PFSK-1 (cell line): Measurements from ENCODE around the gene BRF1.

Experiments
- FOXP2 ChIP-seq: optimal IDR thresholded peaks from 2 replicates; pipeline ENCODE3; 2011; ENCODE audit warnings: borderline replicate concordance, control low read depth, inconsistent platforms; ENCODE audit not compliant: insufficient read depth; ENCODE audit errors: extremely low read length, extremely low read depth
- POLR2AphosphoS5 ChIP-seq: IDR thresholded peaks from 2 replicates; pipeline ENCODE4 v1.6.1; 2012; ENCODE audit warnings: low read depth, mild to moderate bottlenecking, control low read depth, low read length, moderate library complexity
- SIN3A ChIP-seq: IDR thresholded peaks from 2 replicates; pipeline ENCODE4 v1.6.1; 2012; ENCODE audit warnings: mild to moderate bottlenecking, low read length, moderate library complexity, borderline replicate concordance; ENCODE audit not compliant: insufficient read depth
- TAF1 ChIP-seq: IDR thresholded peaks from 2 replicates; pipeline ENCODE4 v1.6.1; 2012; ENCODE audit warnings: low read length, control low read depth, borderline replicate concordance; ENCODE audit not compliant: insufficient read depth
- TF ChIP-seq, protein P1 (sequence below), 2 experiments: IDR thresholded peaks; 2 replicates each; pipeline versions ENCODE4 v1.6.1 to v1.8.0; 2011 to 2012; ENCODE audit warnings: low read depth in 2 of 2, low read length in 2 of 2, control low read depth in 1 of 2, inconsistent platforms in 1 of 2, mild to moderate bottlenecking in 1 of 2, moderate library complexity in 1 of 2; ENCODE audit not compliant: insufficient read depth in 1 of 2

DNA sequence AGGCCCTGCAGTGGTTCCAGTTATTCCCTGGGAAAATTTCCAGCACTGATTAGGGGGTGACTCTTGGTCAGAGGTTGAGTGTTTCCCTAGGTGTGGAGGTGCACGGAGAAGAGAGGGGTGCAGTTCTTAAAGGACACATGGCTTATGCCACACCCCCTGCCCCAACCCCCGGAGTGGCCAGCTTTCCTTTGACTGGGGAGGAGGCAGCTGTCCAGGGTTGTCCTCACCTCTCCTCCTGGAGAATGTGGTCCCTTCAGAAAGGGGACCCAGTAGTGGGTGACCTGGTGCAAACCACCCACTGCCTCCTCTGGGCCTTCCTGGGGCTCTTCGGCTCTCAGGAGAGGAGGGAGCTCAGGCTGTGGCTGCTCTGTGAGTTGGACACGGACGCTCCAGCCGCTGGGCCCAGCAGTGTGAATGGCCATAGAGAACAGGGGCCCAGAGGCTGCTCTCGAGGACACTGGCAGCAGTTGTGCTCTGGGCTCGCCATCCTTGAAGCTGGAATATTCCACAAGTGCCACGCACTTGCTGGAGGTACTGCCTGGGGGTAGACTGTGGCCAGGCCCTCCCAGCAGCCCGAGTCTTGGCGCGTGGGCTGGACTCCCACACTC lies 27.4 kb upstream of the BRF1 start:
- no peak for TF ChIP-seq POLR2AphosphoS5
- no peak for TF ChIP-seq TAF1
- TF ChIP-seq, protein P1, sequence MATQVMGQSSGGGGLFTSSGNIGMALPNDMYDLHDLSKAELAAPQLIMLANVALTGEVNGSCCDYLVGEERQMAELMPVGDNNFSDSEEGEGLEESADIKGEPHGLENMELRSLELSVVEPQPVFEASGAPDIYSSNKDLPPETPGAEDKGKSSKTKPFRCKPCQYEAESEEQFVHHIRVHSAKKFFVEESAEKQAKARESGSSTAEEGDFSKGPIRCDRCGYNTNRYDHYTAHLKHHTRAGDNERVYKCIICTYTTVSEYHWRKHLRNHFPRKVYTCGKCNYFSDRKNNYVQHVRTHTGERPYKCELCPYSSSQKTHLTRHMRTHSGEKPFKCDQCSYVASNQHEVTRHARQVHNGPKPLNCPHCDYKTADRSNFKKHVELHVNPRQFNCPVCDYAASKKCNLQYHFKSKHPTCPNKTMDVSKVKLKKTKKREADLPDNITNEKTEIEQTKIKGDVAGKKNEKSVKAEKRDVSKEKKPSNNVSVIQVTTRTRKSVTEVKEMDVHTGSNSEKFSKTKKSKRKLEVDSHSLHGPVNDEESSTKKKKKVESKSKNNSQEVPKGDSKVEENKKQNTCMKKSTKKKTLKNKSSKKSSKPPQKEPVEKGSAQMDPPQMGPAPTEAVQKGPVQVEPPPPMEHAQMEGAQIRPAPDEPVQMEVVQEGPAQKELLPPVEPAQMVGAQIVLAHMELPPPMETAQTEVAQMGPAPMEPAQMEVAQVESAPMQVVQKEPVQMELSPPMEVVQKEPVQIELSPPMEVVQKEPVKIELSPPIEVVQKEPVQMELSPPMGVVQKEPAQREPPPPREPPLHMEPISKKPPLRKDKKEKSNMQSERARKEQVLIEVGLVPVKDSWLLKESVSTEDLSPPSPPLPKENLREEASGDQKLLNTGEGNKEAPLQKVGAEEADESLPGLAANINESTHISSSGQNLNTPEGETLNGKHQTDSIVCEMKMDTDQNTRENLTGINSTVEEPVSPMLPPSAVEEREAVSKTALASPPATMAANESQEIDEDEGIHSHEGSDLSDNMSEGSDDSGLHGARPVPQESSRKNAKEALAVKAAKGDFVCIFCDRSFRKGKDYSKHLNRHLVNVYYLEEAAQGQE (IDR thresholded peaks at IDR 0.05; ENCODE audit: insufficient read depth in 1 of 2, low read depth in 2 of 2, low read length in 2 of 2), result no peak
- no peak for TF ChIP-seq SIN3A
- TF ChIP-seq FOXP2, result no peak
